Brain microvascular endothelial cell (primary cell): ENCODE data around the gene MCRS1.

Source experiments
- DNase-seq: peaks from one replicate; pipeline ENCODE4 v3.0.0-alpha.2; 2020
- H3K27ac ChIP-seq: fragments of 250-450 bp; sonication (Bioruptor Pico); 2 replicates; pipeline ENCODE4 v1.5.1; 2020; ENCODE audit warnings: mild to moderate bottlenecking, moderate library complexity
- H3K27me3 ChIP-seq: fragments of 250-450 bp; sonication (Bioruptor Pico); replicated peaks from 2 replicates; pipeline ENCODE4 v1.5.1; 2020; ENCODE audit warnings: mild to moderate bottlenecking
- H3K36me3 ChIP-seq: fragments of 250-450 bp; sonication (Bioruptor Pico); replicated peaks from 2 replicates; pipeline ENCODE4 v1.5.1; 2020; ENCODE audit warnings: mild to moderate bottlenecking
- H3K4me3 ChIP-seq: 2 replicates; pipeline ENCODE4 v1.5.1; 2011; ENCODE audit warnings: low read depth, mild to moderate bottlenecking, control low read depth, low read length, moderate library complexity
- CTCF ChIP-seq: IDR thresholded peaks from 2 replicates; pipeline ENCODE4 v1.5.1; 2011; ENCODE audit warnings: low read depth, mild to moderate bottlenecking, moderate library complexity, low read length, control low read depth, inconsistent platforms; ENCODE audit errors: missing control alignments
- in situ Hi-C: cut with HindIII; loops from 2 replicates; pipeline ENCODE4 v1.10.0; 2017; ENCODE audit warnings: low sequenced_read_pairs, low pct_ligation_motif_present

The MCRS1 gene

GRCh38 chr12:49552014-49552413 is 15.9 kb downstream of the MCRS1 start:
- in situ Hi-C loops = no loop called here
- TF ChIP-seq CTCF = no peak

GRCh38 chr12:49550693-49551252 is 17.2 kb downstream of the MCRS1 start:
- H3K4me3 ChIP-seq = no peak overlapping the region
- peaks cover under 1% of the 10 kb centered on the region for H3K36me3 ChIP-seq
- TF ChIP-seq CTCF = no peak
- H3K27me3 ChIP-seq = no peaks in the 10 kb centered on the region
- no peak overlapping the region for H3K27ac ChIP-seq
- in situ Hi-C loops = no loop called here
- DNase-seq = no peak

More at GRCh38 chr12:49552014-49552413, 15.9 kb downstream of the MCRS1 start:
- no peak for DNase-seq
- H3K27ac ChIP-seq = no peak overlapping the region
- no peak overlapping the region for H3K4me3 ChIP-seq
- H3K36me3 ChIP-seq = peaks cover 12% of the 10 kb centered on the region
- H3K27me3 ChIP-seq = no peaks in the 10 kb centered on the region

- H3K27ac ChIP-seq = no peak overlapping the region
- in situ Hi-C loops = no loop called here
- H3K4me3 ChIP-seq = no peak overlapping the region
- H3K27me3 ChIP-seq = no peaks in the 10 kb centered on the region
- no peak for DNase-seq
- TF ChIP-seq CTCF = no peak
- H3K36me3 ChIP-seq = no peaks in the 10 kb centered on the region
Measured at GRCh38 chr12:49549735-49550692, 17.9 kb downstream of the MCRS1 start.

GRCh38 chr12:49548822-49549648 is 18.9 kb downstream of the MCRS1 start:
- peak; percentile 62 for TF ChIP-seq CTCF

GRCh38 chr12:49548481-49548821 is 19.5 kb downstream of the MCRS1 start:
- Histone ChIP-seq H3K27me3 (peaks cover 3% of the 10 kb centered on the region), H3K27ac (no peak overlapping the region), H3K4me3 (peak overlapping the region; percentile 43), H3K36me3 (no peaks in the 10 kb centered on the region)
- no peak for TF ChIP-seq CTCF
- in situ Hi-C loops = no loop called here
- DNase-seq = no peak

More at GRCh38 chr12:49548822-49549648, 18.9 kb downstream of the MCRS1 start:
- no peak for DNase-seq
- no peak overlapping the region for H3K27ac ChIP-seq
- H3K4me3 ChIP-seq = peak overlapping the region; percentile 43
- in situ Hi-C loops = no loop called here
- H3K27me3 ChIP-seq = no peaks in the 10 kb centered on the region
- H3K36me3 ChIP-seq = no peaks in the 10 kb centered on the region
